Measurements from ENCODE around the gene AKAP13. TPM values are rescaled to one million over a fixed set of nuclear protein-coding genes. Genes with fewer than 3 reads are reported as not detected.

AKAP13 gene
- total RNA-seq, 1 experiment from 2014 or later: 54.5 TPM

DNA sequence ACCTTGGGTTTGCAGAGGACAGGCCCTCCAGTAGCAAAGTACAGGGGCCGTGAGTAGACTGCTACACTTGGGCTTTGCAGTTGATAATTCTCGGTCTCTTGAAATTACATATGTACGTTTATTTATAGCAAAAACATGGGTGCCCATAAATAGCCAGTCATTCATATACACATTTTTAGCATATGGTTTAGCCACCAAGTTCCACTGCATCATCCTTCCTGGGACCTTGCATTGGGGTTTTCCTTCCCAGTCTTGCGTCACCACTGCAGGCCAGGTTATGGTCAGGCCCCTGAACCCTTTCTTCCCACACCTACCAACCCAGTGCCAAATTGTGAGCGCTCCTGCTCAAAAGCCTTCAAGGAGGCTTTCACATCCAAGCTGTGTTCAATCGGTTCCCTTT, 401.7 kb downstream of the AKAP13 start:
- no TSS peak for BruUV-seq (replicated peaks)
- peaks cover 10% of the 10 kb centered on the region for H3K4me1 ChIP-seq (ENCODE audit: insufficient read depth, low read length, poor library complexity, severe bottlenecking)
- POLR2A ChIA-PET (ENCODE audit: low non-redundant PET): no interaction called here

DNA sequence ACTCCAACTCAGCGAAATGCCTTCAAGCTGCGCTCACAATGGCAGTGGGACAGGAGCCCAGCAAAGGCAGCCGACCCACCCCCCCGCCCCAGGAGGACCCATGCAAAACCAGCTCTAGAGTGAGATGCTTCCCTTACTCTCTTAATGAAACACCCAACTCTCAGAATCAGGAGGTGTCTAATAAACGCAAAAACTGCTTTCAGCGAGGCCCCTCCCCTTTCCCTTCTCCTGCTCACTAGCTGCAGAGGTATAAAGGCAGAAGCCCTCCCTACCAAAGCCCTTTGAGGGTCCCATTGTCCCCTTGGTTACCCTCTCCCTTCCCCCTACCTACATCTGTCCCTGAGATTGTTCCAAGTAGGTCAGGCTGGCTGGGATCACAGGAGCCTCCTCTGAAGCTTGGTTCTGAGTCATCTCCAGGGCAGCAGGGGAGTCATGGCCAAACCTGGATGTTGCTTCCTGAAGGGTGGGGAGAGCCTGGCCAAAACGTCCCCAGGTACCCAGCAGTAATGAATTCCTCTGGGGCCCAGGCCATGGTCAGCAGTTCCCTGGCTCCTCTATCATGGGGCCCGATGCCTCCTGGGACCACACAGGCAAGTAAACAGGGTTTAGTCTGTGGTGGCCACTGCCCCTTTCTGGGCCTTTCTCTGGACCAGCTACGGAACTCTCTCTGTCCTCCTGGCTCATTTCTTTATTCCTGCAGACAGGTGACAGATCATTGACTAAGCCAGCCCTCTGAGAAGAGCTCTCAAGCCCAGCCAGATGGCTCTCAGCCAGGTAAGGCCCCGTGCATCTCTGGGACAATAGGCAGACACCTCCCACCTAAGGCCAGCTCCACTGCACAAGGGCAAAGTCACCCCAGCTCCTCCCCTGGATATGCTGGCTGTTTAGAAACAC, 405.7 kb downstream of the AKAP13 start:
- Histone ChIP-seq H3K27me3 (replicated peaks; ENCODE audit: insufficient read depth, low read depth, low read length, poor library complexity) (no peaks in the 10 kb centered on the region), H3K4me3 (ENCODE audit: low read depth, low read length, poor library complexity, severe bottlenecking) (no peak overlapping the region), H3K4me1 (ENCODE audit: insufficient read depth, low read length, poor library complexity, severe bottlenecking) (peaks cover 10% of the 10 kb centered on the region), H3K27ac (ENCODE audit: low read depth, low read length, poor library complexity, severe bottlenecking) (no peak overlapping the region), H3K36me3 (ENCODE audit: insufficient read depth, low read length, poor library complexity, severe bottlenecking) (no peaks in the 10 kb centered on the region), H3K9me3 (ENCODE audit: low read depth, low read length, poor library complexity, severe bottlenecking) (no peaks in the 10 kb centered on the region)
- TF ChIP-seq EZH2 (IDR thresholded peaks at IDR 0.05; ENCODE audit: borderline replicate concordance, low read depth, low read length, poor library complexity, severe bottlenecking): no peak
- intact Hi-C loops (cut with micrococcal nuclease; ENCODE audit: unreplicated experiment): no loop called here
- POLR2A ChIA-PET (ENCODE audit: low non-redundant PET): no interaction called here
- CTCF ChIA-PET: no interaction called here
- DNase-seq (ENCODE audit: low spot score): no peak
- no TSS peak for BruUV-seq (replicated peaks)

More for the DNA sequence above, 401.7 kb downstream of the AKAP13 start:
- no peak for DNase-seq (ENCODE audit: low spot score)
- no peak overlapping the region for H3K4me3 ChIP-seq (ENCODE audit: low read depth, low read length, poor library complexity, severe bottlenecking)
- no peaks in the 10 kb centered on the region for H3K36me3 ChIP-seq (ENCODE audit: insufficient read depth, low read length, poor library complexity, severe bottlenecking)
- no peaks in the 10 kb centered on the region for H3K9me3 ChIP-seq (ENCODE audit: low read depth, low read length, poor library complexity, severe bottlenecking)
- intact Hi-C loops (cut with micrococcal nuclease; ENCODE audit: unreplicated experiment): no loop called here
- CTCF ChIA-PET: no interaction called here
- TF ChIP-seq EZH2 (IDR thresholded peaks at IDR 0.05; ENCODE audit: borderline replicate concordance, low read depth, low read length, poor library complexity, severe bottlenecking): no peak
- TF ChIP-seq, protein P1, sequence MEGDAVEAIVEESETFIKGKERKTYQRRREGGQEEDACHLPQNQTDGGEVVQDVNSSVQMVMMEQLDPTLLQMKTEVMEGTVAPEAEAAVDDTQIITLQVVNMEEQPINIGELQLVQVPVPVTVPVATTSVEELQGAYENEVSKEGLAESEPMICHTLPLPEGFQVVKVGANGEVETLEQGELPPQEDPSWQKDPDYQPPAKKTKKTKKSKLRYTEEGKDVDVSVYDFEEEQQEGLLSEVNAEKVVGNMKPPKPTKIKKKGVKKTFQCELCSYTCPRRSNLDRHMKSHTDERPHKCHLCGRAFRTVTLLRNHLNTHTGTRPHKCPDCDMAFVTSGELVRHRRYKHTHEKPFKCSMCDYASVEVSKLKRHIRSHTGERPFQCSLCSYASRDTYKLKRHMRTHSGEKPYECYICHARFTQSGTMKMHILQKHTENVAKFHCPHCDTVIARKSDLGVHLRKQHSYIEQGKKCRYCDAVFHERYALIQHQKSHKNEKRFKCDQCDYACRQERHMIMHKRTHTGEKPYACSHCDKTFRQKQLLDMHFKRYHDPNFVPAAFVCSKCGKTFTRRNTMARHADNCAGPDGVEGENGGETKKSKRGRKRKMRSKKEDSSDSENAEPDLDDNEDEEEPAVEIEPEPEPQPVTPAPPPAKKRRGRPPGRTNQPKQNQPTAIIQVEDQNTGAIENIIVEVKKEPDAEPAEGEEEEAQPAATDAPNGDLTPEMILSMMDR (conservative IDR thresholded peaks at IDR 0.05; ENCODE audit: low read depth, low read length): no peak
- no peak overlapping the region for H3K27ac ChIP-seq (ENCODE audit: low read depth, low read length, poor library complexity, severe bottlenecking)
- H3K27me3 ChIP-seq (replicated peaks; ENCODE audit: insufficient read depth, low read depth, low read length, poor library complexity): no peaks in the 10 kb centered on the region

DNA sequence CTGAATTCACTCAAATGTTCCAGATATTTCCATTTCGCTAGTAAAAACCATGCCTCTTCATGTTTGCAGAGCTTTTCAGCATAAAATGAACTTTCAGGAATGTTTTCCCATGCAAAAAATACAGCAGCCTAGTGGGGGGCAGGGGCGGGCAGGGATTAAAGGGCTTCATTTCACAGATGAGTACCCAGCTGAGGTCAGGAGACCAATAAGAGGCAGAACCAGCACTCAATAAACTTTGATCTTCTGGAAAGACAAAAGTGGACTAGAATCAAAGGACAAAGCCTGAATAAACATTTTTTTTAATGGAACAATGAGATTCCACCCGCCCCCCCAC, 406.3 kb downstream of the AKAP13 start:
- H3K4me1 ChIP-seq (ENCODE audit: insufficient read depth, low read length, poor library complexity, severe bottlenecking): peaks cover 10% of the 10 kb centered on the region
- ChIA-PET POLR2A (ENCODE audit: low non-redundant PET) (interaction anchor here (0.7 kb wide), 1 partner anchor 45 kb away, joined by 10 read pairs; no protein-coding TSS in a partner anchor), CTCF (no interaction called here)
- DNase-seq (ENCODE audit: low spot score): no peak
- no peak overlapping the region for H3K27ac ChIP-seq (ENCODE audit: low read depth, low read length, poor library complexity, severe bottlenecking)
- no TSS peak for BruUV-seq (replicated peaks)
- TF ChIP-seq, protein P1 (conservative IDR thresholded peaks at IDR 0.05; ENCODE audit: low read depth, low read length): no peak
- no peak for TF ChIP-seq EZH2 (IDR thresholded peaks at IDR 0.05; ENCODE audit: borderline replicate concordance, low read depth, low read length, poor library complexity, severe bottlenecking)
- H3K27me3 ChIP-seq (replicated peaks; ENCODE audit: insufficient read depth, low read depth, low read length, poor library complexity): no peaks in the 10 kb centered on the region
- intact Hi-C loops (cut with micrococcal nuclease; ENCODE audit: unreplicated experiment): no loop called here
- H3K4me3 ChIP-seq (ENCODE audit: low read depth, low read length, poor library complexity, severe bottlenecking): no peak overlapping the region
- H3K9me3 ChIP-seq (ENCODE audit: low read depth, low read length, poor library complexity, severe bottlenecking): no peaks in the 10 kb centered on the region
- no peaks in the 10 kb centered on the region for H3K36me3 ChIP-seq (ENCODE audit: insufficient read depth, low read length, poor library complexity, severe bottlenecking)

Data from A673 (cell line).